Activated T-helper 1 cell treated with anti-CD3 and anti-CD28 coated beads, Interleukin-12 subunit alpha, Interleukin-12 subunit beta, Interleukin-2, Interleukin-4 antibody, amounts not matched to agents 30 ng/mL and 10 ng/mL and 1 ng/mL, durations not matched to agents 14 hours and 24 hours and 36 hours (primary cell): Measurements from ENCODE around the gene KCNMA1. TPM values are rescaled to one million over a fixed set of nuclear protein-coding genes. Genes with fewer than 3 reads are reported as not detected.

ENCODE experiments used
- DNase-seq: peaks from one replicate; pipeline ENCODE4 v3.0.0; 2021; ENCODE audit warnings: low spot score
- H3K27ac Mint-ChIP-seq: one replicate; pipeline ENCODE4 v1.8.0; 2021; ENCODE audit warnings: mild to moderate bottlenecking, mixed read lengths
- H3K27me3 Mint-ChIP-seq: one replicate; pipeline ENCODE4 v1.8.0; 2022; ENCODE audit warnings: mild to moderate bottlenecking, moderate library complexity, mixed read lengths; ENCODE audit not compliant: insufficient read depth
- H3K36me3 Mint-ChIP-seq: one replicate; pipeline ENCODE4 v1.8.0; 2021; ENCODE audit warnings: low read depth, mixed read lengths
- H3K4me1 Mint-ChIP-seq: one replicate; pipeline ENCODE4 v1.8.0; 2021; ENCODE audit warnings: low read depth, mixed read lengths
- H3K4me3 Mint-ChIP-seq: one replicate; pipeline ENCODE4 v1.8.0; 2021; ENCODE audit warnings: mild to moderate bottlenecking, moderate library complexity, mixed read lengths
- H3K9me3 Mint-ChIP-seq: one replicate; pipeline ENCODE4 v1.8.0; 2021; ENCODE audit warnings: mixed read lengths
- intact Hi-C: fragments of 100-400 bp; cut with micrococcal nuclease; formaldehyde crosslinking; loops from one replicate; pipeline ENCODE4 v1.15.1; 2024
- total RNA-seq: library from RNA; stranded (reverse); gene quantifications from 2 replicates; pipeline ENCODE4 v1.2.3, GENCODE V29; 2022

KCNMA1 gene
- total RNA-seq, 1 donor from 2014 or later, result not detected

GRCh38 chr10:77318739-77319138 is 318.9 kb downstream of the KCNMA1 start:
- Mint-ChIP-seq H3K36me3 (no peaks in the 10 kb centered on the region), H3K4me1 (no peaks in the 10 kb centered on the region), H3K27ac (no peak overlapping the region), H3K9me3 (no peaks in the 10 kb centered on the region), H3K27me3 (no peaks in the 10 kb centered on the region), H3K4me3 (no peak overlapping the region)
- intact Hi-C loops, result no loop called here
- no peak for DNase-seq

GRCh38 chr10:77317221-77317620 is 320.4 kb downstream of the KCNMA1 start:
- Mint-ChIP-seq H3K36me3 (no peaks in the 10 kb centered on the region), H3K4me1 (no peaks in the 10 kb centered on the region), H3K27ac (no peak overlapping the region), H3K27me3 (no peaks in the 10 kb centered on the region), H3K9me3 (no peaks in the 10 kb centered on the region), H3K4me3 (no peak overlapping the region)
- intact Hi-C loops, result no loop called here
- no peak for DNase-seq

- Mint-ChIP-seq H3K4me3 (no peak overlapping the region), H3K4me1 (no peaks in the 10 kb centered on the region), H3K9me3 (no peaks in the 10 kb centered on the region), H3K27ac (no peak overlapping the region), H3K27me3 (no peaks in the 10 kb centered on the region), H3K36me3 (no peaks in the 10 kb centered on the region)
- no peak for DNase-seq
- intact Hi-C loops, result no loop called here
These were observed 322.0 kb downstream of the KCNMA1 start for GRCh38 chr10:77315496-77316129.

GRCh38 chr10:77313066-77313750 is 324.4 kb downstream of the KCNMA1 start:
- Mint-ChIP-seq H3K4me3 (no peak overlapping the region), H3K4me1 (no peaks in the 10 kb centered on the region), H3K36me3 (no peaks in the 10 kb centered on the region), H3K27ac (no peak overlapping the region), H3K27me3 (no peaks in the 10 kb centered on the region), H3K9me3 (no peaks in the 10 kb centered on the region)
- intact Hi-C loops, result no loop called here
- no peak for DNase-seq

GRCh38 chr10:77311186-77311585 is 326.4 kb downstream of the KCNMA1 start:
- Mint-ChIP-seq H3K36me3 (no peaks in the 10 kb centered on the region), H3K4me1 (no peaks in the 10 kb centered on the region), H3K27me3 (no peaks in the 10 kb centered on the region), H3K27ac (no peak overlapping the region), H3K4me3 (no peak overlapping the region), H3K9me3 (no peaks in the 10 kb centered on the region)
- no peak for DNase-seq
- intact Hi-C loops, result no loop called here

GRCh38 chr10:77310288-77310840 is 327.2 kb downstream of the KCNMA1 start:
- no peak overlapping the region for H3K4me3 Mint-ChIP-seq
- no peak overlapping the region for H3K27ac Mint-ChIP-seq
- no peaks in the 10 kb centered on the region for H3K27me3 Mint-ChIP-seq
- H3K4me1 Mint-ChIP-seq, result no peaks in the 10 kb centered on the region
- H3K9me3 Mint-ChIP-seq, result no peaks in the 10 kb centered on the region
- H3K36me3 Mint-ChIP-seq, result no peaks in the 10 kb centered on the region
- DNase-seq, result no peak
- intact Hi-C loops, result no loop called here

- intact Hi-C loops, result no loop called here
- no peaks in the 10 kb centered on the region for H3K9me3 Mint-ChIP-seq
- no peak overlapping the region for H3K4me3 Mint-ChIP-seq
- DNase-seq, result no peak
- no peak overlapping the region for H3K27ac Mint-ChIP-seq
- no peaks in the 10 kb centered on the region for H3K27me3 Mint-ChIP-seq
- no peaks in the 10 kb centered on the region for H3K36me3 Mint-ChIP-seq
- no peaks in the 10 kb centered on the region for H3K4me1 Mint-ChIP-seq
These were observed 328.1 kb downstream of the KCNMA1 start for GRCh38 chr10:77309509-77309908.

GRCh38 chr10:77309092-77309491 is 328.5 kb downstream of the KCNMA1 start:
- no peak overlapping the region for H3K4me3 Mint-ChIP-seq
- no peak overlapping the region for H3K27ac Mint-ChIP-seq
- H3K27me3 Mint-ChIP-seq, result no peaks in the 10 kb centered on the region
- H3K4me1 Mint-ChIP-seq, result no peaks in the 10 kb centered on the region
- no peaks in the 10 kb centered on the region for H3K36me3 Mint-ChIP-seq
- DNase-seq, result no peak
- intact Hi-C loops, result no loop called here
- no peaks in the 10 kb centered on the region for H3K9me3 Mint-ChIP-seq

GRCh38 chr10:77308084-77308732 is 329.4 kb downstream of the KCNMA1 start:
- H3K27ac Mint-ChIP-seq, result no peak overlapping the region
- H3K36me3 Mint-ChIP-seq, result no peaks in the 10 kb centered on the region
- no peak for DNase-seq
- H3K4me1 Mint-ChIP-seq, result no peaks in the 10 kb centered on the region
- no peaks in the 10 kb centered on the region for H3K9me3 Mint-ChIP-seq
- intact Hi-C loops, result no loop called here
- H3K27me3 Mint-ChIP-seq, result no peaks in the 10 kb centered on the region
- H3K4me3 Mint-ChIP-seq, result no peak overlapping the region

GRCh38 chr10:77306666-77307065 is 330.9 kb downstream of the KCNMA1 start:
- H3K36me3 Mint-ChIP-seq, result no peaks in the 10 kb centered on the region
- no peaks in the 10 kb centered on the region for H3K9me3 Mint-ChIP-seq
- no peak overlapping the region for H3K4me3 Mint-ChIP-seq

GRCh38 chr10:77305650-77306632 is 331.7 kb downstream of the KCNMA1 start:
- Mint-ChIP-seq H3K4me1 (no peaks in the 10 kb centered on the region), H3K27me3 (no peaks in the 10 kb centered on the region), H3K4me3 (no peak overlapping the region), H3K9me3 (no peaks in the 10 kb centered on the region), H3K36me3 (no peaks in the 10 kb centered on the region), H3K27ac (no peak overlapping the region)
- DNase-seq, result no peak
- intact Hi-C loops, result no loop called here

More at GRCh38 chr10:77306666-77307065, 330.9 kb downstream of the KCNMA1 start:
- no peaks in the 10 kb centered on the region for H3K4me1 Mint-ChIP-seq
- intact Hi-C loops, result no loop called here
- no peaks in the 10 kb centered on the region for H3K27me3 Mint-ChIP-seq
- no peak overlapping the region for H3K27ac Mint-ChIP-seq
- DNase-seq, result no peak

- Mint-ChIP-seq H3K4me3 (no peak overlapping the region), H3K27me3 (no peaks in the 10 kb centered on the region), H3K27ac (no peak overlapping the region), H3K36me3 (no peaks in the 10 kb centered on the region), H3K4me1 (no peaks in the 10 kb centered on the region), H3K9me3 (no peaks in the 10 kb centered on the region)
- intact Hi-C loops, result no loop called here
- DNase-seq, result no peak
These were observed 333.4 kb downstream of the KCNMA1 start for GRCh38 chr10:77304192-77304591.
